Glomerular visceral epithelial cell (primary cell): ENCODE measurements around the gene RAB31.
A peak's percentile ranks its signal among the peaks of the same experiment; 100 is the strongest.

ENCODE experiments used
- DNase-seq: peaks from one replicate; pipeline ENCODE4 v3.0.0-alpha.2; 2016; ENCODE audit errors: extremely low spot score

RAB31 gene

DNA sequence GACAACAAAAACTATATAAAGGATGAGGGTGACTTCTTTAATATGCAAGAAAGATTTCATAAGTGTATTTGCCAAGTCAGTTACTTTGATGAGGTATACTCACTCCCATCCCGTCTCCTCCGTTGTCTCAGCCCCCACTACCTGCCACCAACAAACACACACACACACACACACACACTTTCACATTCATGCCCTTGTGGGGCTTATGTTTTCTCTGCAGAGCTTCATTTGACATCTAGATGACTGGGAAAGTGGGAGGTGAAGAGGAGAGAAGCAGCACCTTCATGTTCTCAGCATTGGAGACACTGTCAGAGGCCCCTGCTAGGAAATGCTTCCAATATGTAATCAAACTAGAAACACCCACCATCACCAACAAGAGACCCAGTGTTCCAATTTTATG is 155.2 kb downstream of the RAB31 start:
- no peak for DNase-seq

DNA sequence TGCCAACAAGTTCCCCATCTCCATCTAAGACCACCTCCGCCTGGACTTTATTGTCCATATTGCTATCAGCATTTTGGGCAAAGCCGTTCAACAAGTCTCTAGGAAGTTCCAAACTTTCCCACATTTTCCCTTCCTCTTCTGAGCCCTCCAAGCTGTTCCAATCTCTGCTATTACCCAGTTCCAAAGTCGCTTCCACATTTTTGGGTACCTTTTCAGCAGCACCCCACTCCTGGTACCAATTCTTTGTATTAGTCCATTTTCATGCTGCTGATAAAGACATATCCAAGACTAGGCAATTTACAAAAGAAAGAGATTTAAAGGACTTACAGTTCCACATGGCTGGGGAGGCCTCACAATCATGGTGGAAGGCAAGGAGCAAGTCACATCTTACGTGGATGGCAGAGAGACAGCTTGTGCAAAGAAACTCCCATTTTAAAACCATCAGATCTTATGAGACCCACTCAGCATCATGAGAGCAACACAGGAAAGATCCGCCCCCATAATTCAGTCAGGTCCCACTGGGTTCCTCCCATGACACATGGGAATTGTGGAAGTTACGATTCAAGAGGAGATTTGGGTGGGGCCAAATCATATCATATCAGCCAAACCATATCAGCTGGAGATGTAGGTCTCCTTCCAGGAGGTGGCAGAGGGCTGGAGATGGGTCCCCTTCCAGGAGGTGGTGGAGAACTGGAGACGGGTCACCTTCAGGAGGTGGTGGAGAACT is 157.8 kb downstream of the RAB31 start:
- DNase-seq: no peak

DNA sequence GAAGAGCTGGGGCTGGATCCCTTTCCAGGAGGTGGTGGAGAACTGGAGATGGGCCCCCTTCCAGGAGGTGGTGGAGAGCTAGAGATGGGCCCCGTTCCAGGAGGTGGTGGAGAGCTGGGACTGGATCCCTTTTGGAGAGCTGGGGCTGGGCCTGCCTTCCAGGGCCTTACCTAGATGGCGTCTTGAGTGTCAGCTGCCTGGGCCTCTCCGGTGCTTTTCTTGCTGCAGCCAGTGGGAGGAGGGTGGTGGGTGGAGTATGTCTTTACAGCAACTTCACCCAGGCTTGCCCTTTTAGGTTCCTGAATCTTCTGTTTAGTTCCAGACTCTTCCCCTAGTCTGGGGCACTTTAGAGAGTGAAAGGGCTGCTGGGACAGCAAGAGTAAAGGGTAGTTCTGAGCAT is 158.5 kb downstream of the RAB31 start:
- no peak for DNase-seq

DNA sequence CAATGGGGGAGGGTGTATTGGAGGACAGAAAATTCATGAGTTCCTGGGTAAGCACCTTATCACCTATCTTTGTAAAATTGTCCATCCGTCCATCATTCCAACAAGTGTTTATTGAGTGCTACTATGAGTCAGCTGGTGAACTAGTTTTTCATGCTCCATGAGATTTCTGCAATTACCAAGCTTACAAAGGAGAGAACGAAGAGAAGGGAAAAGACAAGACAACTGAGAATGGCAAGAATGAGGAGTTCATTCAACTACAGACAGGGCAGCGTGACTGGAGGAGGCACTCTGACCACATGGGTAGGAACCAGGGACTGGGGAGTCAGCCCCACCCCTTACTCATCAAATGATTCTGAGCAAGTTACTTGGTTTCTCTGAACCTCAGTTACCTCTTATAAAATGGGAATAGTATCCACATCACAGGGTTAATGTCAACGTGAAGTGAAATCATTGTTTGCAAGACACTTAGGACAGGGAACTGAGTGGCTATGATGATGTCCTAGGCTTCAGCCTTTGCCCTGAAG is 159.0 kb downstream of the RAB31 start:
- peak; percentile 36 for DNase-seq

DNA sequence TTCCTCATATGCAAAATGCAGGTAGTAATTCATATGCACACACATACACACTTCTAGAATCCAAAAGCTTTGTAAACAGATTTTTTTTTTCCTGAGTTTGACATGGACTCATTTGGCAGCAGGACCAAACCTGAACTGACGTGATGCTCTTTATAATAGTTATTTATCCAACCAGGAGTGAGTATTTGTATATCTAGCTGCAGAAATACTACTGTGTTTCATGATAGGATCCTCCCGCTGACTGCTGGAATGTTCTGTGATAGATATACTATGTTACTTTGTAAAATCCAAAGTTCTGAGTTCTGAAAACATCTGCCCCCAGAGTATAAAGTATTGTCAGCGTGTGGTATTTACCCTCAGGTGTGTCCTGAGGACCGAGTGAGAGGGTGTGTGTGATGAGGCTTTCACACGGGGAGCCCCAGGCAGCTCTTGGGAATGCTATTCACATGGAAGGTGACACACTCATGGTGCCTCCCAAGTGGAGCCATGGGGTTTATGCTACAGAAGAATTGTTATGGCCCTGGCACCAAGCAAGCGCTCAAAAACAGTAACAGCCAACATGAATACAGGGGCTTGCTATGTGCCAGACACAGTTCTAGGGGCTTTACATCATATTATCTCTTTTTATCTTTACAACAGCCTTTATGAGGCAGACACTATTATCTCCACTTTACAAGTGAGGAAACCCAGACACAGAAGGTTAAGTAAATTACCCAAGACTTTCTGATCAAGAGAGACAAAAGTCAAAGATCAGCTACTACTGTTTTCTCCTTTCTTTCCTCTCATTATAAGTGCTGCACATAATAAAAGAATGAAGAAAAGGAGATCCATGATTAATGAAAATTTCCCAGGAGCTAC is 161.0 kb downstream of the RAB31 start:
- DNase-seq: no peak

DNA sequence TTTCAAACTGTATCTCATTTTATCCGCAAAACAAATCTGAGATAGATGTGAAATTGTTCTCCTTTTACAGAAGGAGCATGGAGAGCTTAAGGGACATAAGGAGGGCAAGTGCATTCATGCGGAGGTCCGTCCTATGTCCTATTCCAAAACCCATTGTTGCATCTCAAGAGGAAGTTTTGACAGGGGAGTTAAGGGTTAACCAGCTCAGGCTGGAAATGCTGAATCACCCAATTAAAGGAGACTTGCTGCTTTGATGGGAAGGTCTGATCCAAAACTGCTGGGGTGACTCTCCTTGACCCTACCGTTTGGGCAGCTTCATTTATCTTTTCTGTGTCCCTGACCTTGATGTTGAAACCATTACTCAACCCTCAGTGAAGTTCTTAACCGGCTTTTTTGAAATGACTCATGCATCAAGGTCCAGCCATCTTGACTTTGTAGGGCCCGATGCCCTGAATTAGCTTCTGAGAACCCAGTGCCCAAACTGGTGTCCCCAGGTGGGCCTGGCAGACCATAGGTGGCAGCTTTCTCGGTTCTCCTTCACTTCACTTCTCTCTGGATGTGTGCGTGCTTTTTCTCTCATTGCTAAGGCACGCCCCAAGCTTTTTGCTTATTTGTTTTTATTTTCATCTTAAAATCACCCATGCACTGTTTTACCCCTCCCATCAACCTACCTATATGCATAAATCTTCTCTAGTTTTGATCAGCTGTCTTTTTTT is 161.8 kb downstream of the RAB31 start:
- DNase-seq: peak; percentile 41

DNA sequence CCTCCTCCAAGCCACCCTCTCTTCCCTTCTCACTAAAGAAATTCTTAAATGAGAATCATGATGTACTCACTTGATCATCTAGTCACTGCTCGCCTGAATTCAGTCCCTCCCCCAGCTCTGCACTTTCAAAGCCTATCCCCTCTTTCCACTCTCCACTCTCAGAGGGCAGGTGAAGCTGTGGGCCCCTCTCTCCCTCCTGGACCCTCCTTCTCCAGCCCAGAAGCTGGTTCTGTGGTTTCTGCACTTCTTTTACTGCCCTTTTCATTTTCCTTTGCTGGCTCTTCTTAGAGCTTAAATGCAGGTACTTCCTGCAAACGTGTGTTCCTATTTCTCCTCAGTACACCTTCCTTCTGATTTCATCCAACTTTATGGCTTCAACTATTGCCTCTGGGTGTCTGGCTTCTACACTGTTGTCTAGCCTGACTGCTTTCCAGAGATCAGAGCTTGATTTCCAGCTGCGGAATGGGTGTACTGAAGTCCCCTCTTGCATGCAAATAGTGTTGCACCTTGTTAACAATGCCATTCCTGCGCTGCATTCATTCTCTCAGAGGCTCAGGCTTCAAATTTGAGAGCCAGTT is 162.4 kb downstream of the RAB31 start:
- no peak for DNase-seq

DNA sequence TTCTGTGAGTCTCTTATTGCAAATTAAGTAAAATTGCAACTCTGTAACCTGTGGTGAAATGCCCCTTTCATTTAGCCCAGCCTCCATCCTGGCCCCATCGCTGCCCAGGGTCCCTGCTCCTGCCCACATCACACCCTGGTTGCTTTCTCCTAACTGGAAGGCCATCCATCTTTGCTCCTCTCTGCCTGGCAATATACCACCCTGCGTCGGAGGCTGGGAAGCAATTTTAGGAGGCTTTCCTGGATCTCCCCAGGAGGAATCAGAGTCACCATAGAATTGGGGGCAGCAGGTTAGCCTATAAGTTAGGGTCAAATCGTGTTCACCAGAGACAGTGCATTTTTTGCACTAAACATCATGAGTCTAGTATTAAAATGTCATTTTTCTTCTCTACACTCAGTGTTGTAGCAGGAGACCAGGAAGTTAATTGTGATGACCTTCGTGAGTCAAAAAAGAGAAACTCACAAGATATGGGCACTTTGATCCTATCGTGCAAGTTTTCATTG is 163.2 kb downstream of the RAB31 start:
- no peak for DNase-seq

DNA sequence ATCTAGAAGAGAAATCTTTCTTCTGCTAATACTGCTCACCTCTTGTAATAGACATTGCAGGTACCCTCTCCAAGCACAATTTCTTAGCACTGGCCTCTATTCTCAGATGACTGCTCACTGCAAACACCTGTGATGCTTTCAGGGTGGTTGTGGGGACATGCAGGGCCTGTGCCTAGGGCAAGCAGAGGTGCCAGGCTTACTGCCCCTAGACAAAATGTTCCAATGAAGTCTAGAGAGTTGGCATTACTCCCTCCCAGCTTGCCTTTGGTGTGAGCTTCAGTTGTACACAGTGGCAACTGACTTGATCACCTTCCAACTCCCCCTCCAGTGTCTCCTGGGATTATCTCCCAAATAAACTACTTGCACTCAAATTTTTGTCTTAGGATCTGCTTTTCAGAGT is 164.7 kb downstream of the RAB31 start:
- DNase-seq: no peak

DNA sequence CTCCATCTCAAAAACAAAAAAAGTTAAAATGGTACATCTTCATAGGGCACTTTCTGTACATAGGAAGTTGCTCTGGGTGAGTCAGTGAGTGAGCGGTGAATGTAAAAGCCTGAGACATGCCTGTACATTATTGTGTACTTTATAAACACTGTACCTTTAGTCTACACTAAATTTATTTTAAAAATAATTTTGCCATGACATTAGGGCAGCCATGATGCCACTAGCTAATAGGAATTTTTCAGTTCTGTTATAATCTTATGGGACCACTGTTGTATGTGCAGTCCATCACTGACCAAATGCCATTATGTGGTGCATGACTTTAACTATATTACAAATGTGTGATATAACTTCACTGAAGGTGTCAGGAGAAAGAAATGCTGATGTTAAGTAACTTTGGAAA is 166.6 kb downstream of the RAB31 start:
- no peak for DNase-seq

DNA sequence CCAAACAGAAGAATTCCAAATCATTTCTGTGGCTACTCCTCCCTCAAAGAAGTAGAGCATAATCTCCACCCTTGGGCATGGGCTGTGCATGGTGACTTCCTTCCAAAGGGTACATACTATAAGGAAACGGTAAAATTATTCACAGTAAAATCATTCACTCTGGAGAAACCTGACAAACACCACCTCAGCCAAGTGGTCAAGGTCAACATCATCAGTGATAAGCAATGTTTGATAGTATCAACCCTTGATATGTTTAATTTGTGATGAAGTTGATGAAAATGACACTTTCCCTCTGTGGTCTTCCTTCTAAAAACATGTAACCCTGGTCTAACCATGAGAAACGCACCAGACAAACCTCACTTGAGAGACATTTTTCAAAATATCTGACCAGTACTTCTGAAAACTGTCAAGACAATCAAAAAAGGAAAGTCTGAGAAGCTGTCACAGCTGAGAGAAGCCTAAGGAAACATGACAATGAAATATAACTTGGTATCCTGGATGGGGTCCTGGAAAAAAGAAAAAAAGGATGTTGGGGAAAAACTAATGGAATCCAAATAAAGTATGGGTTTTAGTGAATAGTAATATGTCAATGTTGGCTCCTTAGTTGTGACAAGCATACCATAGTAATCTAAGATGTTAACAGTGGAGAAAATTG is 168.2 kb downstream of the RAB31 start:
- no peak for DNase-seq

DNA sequence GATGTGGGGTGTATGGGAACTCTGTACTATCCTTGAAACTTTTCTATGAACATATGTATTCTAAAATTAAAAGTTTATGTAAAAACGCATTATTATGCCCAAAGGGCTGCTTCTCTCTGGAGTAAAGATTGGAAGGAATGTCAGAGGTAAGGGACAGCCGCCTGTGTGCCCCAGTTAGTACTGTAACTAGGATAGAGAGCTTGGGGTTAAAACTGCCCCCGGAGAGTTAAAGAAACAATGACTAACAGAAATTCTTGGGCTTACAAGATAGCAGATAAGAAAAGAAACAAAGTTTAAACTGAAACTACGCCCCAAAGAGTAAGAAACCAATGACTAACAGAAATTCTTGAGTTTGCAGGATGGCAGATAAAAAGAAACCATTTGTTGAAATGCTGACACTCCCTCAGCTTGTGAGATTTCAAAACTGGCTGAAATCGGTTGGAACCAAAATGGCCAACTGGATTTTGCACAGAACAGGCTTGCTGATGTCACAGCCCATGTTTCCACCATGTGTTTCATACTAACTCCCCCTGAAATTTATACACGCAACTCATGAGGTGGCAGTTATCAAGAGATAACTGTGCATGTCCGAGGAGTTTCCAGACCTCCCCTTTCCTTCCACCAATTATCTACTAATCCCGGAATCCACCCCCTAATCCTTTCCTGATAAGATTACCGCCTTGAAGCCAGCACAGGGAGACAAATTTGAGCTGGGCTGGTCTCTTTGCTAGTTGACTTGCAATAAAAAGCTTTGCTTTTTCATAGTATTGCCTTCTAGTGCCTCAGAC is 169.0 kb downstream of the RAB31 start:
- DNase-seq: peak; percentile 55

DNA sequence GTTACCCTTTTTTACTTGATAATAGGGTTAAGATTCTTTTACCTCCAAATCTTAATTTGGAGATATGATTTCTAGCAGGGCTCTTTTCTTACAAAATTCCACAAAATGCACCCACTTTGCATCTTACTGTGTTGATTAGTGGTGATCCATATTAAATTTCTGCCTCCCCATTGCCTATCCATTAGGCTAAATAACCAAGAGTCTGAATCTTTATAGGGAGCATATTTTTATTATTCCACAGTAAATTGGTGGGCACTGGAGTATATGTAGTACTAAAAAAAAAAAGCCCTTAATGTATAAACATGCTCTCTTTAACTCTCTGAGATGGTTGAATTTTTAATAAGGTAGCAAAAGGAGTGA is 169.5 kb downstream of the RAB31 start:
- DNase-seq: no peak

DNA sequence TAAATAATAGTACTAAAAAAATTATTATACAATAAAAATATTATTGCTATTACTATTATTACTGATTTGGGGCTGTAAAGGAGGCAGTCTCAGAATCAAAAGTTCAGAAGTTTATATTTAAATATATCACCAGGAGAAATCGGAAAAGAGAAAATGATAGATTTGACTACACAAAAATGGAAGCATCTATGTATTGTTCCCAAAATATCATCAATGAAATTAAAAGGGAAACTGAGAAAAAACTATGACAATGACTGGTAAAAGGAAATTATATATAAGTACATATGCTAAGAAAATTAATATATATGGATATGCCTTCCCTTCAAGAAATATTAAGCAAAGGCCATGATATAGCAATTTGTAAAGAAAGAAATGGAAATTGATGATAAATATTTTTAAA is 170.0 kb downstream of the RAB31 start:
- DNase-seq: no peak

DNA sequence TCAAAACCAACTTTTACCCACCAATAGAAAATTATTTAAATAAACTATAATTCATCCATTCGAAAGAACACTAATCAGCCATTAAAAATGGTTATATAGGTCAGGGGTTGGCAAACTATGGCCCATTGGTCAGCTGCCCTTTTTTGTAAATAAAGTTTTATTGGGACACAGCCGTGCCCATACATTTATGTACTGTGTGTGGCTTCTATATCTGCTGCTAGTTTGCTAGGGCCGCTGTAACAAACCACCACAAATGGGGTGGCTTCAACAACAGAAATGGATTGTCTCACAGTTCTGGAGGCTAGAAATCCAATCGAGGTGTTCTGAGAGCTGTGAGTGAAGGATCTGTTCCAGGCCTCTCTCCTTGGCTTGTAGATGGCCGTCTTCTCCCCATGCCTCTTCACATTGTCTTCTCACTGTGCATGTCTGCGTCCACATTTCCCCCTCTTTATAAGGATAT is 170.7 kb downstream of the RAB31 start:
- DNase-seq: no peak

DNA sequence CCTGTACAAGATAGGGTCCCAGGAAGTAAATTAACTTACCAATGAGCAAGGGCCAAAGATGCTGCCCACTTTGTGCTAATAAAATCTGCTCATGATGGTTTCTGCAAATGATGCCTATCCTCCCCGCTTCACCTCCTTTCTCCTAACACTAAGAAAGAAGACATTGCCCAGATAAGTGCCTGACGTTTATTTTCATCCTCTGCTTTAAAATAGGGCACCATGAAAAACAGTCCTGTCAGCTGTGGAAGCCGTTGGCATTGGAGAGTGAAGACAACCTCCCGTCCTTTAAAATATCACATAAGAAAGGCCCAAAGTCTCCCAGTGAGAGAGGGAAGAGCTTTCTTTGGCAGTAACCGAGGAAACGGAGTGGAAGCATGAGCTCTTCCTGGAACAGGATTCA is 176.0 kb downstream of the RAB31 start:
- no peak for DNase-seq

DNA sequence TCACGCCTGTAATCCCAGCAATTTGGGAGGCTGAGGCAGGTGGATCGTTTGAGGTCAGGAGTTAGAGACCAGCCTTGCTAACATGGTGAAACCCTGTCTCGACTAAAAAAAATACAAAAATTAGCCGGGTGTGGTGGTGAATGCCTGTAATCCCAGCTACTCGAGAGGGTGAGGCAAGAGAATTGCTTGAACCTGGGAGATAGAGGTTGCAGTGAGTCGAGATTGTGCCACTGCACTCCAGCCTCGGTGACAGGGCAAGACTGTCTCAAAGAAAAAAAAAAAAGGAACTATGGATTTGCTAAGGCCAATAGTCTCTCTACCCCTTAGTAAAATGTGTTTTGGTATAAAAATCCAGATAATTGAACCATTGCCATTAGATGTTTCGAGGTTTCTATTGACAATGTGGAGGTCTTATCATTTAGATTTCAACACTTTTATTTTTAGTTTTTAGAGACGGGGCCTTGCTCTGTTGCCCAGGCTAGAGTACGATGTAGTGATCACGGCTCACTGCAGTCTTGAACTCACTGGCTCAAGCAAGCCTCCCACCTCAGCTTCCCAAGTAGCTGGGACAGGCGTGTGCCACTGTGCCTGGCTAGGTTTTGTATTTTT is 176.5 kb downstream of the RAB31 start:
- no peak for DNase-seq

DNA sequence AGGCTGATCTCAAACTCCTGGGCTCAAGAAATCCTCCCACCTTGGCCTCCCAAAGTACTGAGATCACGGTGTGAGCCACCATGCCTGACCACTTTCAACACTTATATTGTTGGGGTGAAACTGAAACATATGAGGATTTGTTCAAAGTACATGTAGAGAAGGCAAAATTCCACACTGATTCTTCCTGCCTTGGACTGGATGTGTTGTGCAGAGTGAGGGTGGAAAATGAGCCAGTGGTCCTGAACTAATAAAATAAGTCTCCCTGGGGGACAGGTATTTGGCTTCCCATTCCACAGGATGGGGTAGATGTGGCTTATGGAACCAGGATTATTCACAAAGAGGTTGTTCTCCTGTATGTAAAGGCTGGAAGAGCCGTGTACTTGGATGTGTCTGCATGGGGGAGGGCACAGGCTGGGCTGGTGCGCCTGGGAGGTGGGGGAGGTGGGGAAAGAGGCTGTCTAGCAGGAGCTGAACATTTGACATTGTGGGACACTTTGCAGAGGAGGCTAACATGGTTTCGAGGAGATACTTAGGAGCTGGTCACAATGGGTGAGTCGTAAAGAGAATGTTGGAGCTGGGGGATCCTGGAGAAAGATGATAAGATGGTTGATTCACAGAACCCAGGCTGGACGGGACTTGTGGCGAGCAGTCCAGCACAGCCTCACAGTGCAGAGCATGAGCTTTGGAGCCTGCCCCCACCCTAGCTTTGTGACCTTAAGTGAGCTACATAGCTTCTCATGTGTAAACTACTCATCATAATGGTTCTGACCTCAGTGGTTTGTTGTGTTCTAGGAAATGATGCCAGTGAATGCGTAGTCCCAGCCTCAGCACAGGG is 177.3 kb downstream of the RAB31 start, which contains the start of gene TXNDC2:
TXNDC2 (plus strand) TSS at position 804 of the 835 bp plus-strand sequence. CDS start 708 bp downstream, outside the sequence.
- DNase-seq: no peak

DNA sequence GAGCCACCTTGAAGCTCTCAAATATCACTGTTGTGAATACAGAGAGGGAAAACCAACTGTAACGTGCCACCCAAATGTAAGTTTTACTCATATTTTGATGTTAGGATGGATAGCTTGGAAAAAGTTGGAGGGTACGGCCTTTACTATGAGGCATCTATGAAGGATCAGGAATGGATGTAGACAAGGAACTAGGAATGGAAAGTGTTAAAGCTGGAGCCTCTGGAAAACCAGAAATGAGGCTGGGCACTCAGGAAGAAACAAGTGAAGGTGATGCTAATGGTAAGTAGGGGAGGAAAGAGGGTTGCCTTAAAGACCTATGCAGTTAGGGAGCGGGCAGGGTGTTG is 177.9 kb downstream of the RAB31 start:
- DNase-seq: no peak
